H1 (cell line): ENCODE results near the gene C14orf132. TPM values are rescaled to one million over a fixed set of nuclear protein-coding genes. Genes with fewer than 3 reads are reported as not detected.

Experiments
- CTCF ChIA-PET: fragments of 300-600 bp; sonication (Branson Sonifier 250); formaldehyde crosslinking; loops from one replicate; lab custom pipeline; 2021; ENCODE audit not compliant: partially characterized antibody; lab: Charles Lee
- POLR2A ChIA-PET: fragments of 300-600 bp; sonication (Branson Sonifier 250); formaldehyde crosslinking; loops from one replicate; lab custom pipeline; 2021; ENCODE audit warnings: inconsistent platforms; ENCODE audit not compliant: partially characterized antibody; lab: Charles Lee
- DNase-seq, 2 experiments: peaks; one replicate each; pipeline versions ENCODE4 v3.0.0 to v3.0.0-alpha.2; 2010 to 2022; ENCODE audit warnings: low spot score in 2 of 2, low read depth in 1 of 2, mixed read lengths in 1 of 2
- FAIRE-seq: peaks from 2 replicates; lab custom pipeline; 2011; peaks lifted over from hg19 to GRCh38; lab: Jason Lieb, UNC
- H2AFZ ChIP-seq: 2 replicates; pipeline ENCODE4 v1.8.1; 2012; ENCODE audit warnings: low read length, inconsistent platforms
- H2AK5ac ChIP-seq: 2 replicates; pipeline ENCODE4 v1.6.1; 2013; ENCODE audit warnings: low read depth, low read length
- H2BK120ac ChIP-seq: replicated peaks from 2 replicates; pipeline ENCODE3; 2013; ENCODE audit warnings: low read depth, low read length, inconsistent platforms
- H2BK12ac ChIP-seq: 2 replicates; pipeline ENCODE4 v1.6.1; 2013; ENCODE audit warnings: low read depth, low read length
- H2BK15ac ChIP-seq: 2 replicates; pipeline ENCODE4 v1.6.1; 2013; ENCODE audit warnings: low read length
- H2BK20ac ChIP-seq: 2 replicates; pipeline ENCODE4 v1.6.1; 2013; ENCODE audit warnings: low read length
- H2BK5ac ChIP-seq: 2 replicates; pipeline ENCODE4 v1.6.1; 2013; ENCODE audit warnings: low read depth, low read length
- H3K14ac ChIP-seq: 2 replicates; pipeline ENCODE4 v1.6.1; 2013; ENCODE audit warnings: inconsistent platforms; ENCODE audit not compliant: insufficient read length
- H3K18ac ChIP-seq: 2 replicates; pipeline ENCODE4 v1.6.1; 2013; ENCODE audit warnings: low read length; ENCODE audit errors: extremely low read depth
- H3K23ac ChIP-seq: 2 replicates; pipeline ENCODE4 v1.6.1; 2013; ENCODE audit warnings: inconsistent platforms; ENCODE audit not compliant: insufficient read length
- H3K23me2 ChIP-seq: 2 replicates; pipeline ENCODE4 v1.6.1; 2013; ENCODE audit warnings: low read depth, low read length
- H3K27ac ChIP-seq: 2 replicates; pipeline ENCODE4 v1.6.1; 2011; ENCODE audit warnings: low read depth, low read length, inconsistent platforms
- H3K27me3 ChIP-seq, 4 experiments: replicated peaks in 1 of 4; 1 replicate in 1 of 4; 2 replicates in 3 of 4; pipeline versions ENCODE4 v1.6.1 to v1.8.1; 2011 to 2013; ENCODE audit warnings: low read length in 3 of 4, mild to moderate bottlenecking in 3 of 4, inconsistent platforms in 2 of 4, mixed read lengths in 2 of 4, moderate library complexity in 1 of 4; ENCODE audit not compliant: control insufficient read depth in 3 of 4, insufficient read depth in 3 of 4; ENCODE audit errors: extremely low read depth in 1 of 4
- H3K36me3 ChIP-seq, 4 experiments: 2 replicates each; pipeline versions ENCODE4 v1.6.1 to v1.8.1; 2011 to 2013; ENCODE audit warnings: mild to moderate bottlenecking in 4 of 4, low read length in 3 of 4, moderate library complexity in 2 of 4, control low read depth in 1 of 4, inconsistent platforms in 1 of 4; ENCODE audit not compliant: insufficient read depth in 4 of 4, control insufficient read depth in 2 of 4
- H3K4ac ChIP-seq: replicated peaks from 2 replicates; pipeline ENCODE3; 2013; ENCODE audit warnings: low read length, low read depth, mixed read lengths, inconsistent platforms; ENCODE audit not compliant: insufficient read length
- H3K4me1 ChIP-seq, 4 experiments: replicated peaks in 1 of 4; 1 replicate in 1 of 4; 2 replicates in 3 of 4; pipeline versions ENCODE4 v1.6.1 to v1.8.1; 2011 to 2013; ENCODE audit warnings: low read length in 3 of 4, inconsistent platforms in 2 of 4, mixed read lengths in 1 of 4; ENCODE audit not compliant: insufficient read depth in 4 of 4, control insufficient read depth in 3 of 4
- H3K4me2 ChIP-seq, 2 experiments: 2 replicates each; pipeline versions ENCODE4 v1.6.1 to v1.8.1; 2011 to 2013; ENCODE audit warnings: low read depth in 2 of 2, low read length in 2 of 2, control low read depth in 1 of 2, inconsistent platforms in 1 of 2, mild to moderate bottlenecking in 1 of 2; ENCODE audit not compliant: insufficient read depth in 1 of 2
- H3K4me3 ChIP-seq, 4 experiments: fragments of 200-600, 300-600 bp in 1 of 4; sonication (generic), shearing (Covaris generic), sonication (Bioruptor Twin) in 1 of 4; 2 replicates each; pipeline versions ENCODE4 v1.5.1 to v1.8.1; 2011 to 2016; ENCODE audit warnings: low read length in 4 of 4, low read depth in 3 of 4, control low read depth in 2 of 4, inconsistent platforms in 2 of 4, mild to moderate bottlenecking in 2 of 4, mixed read lengths in 1 of 4, moderate library complexity in 1 of 4; ENCODE audit not compliant: insufficient read depth in 2 of 4; ENCODE audit errors: extremely low read depth in 1 of 4
- H3K56ac ChIP-seq: replicated peaks from 2 replicates; pipeline ENCODE3; 2013; ENCODE audit warnings: low read depth, mild to moderate bottlenecking, mixed read lengths, low read length, inconsistent platforms; ENCODE audit not compliant: insufficient read length
- H3K79me1 ChIP-seq: 2 replicates; pipeline ENCODE4 v1.6.1; 2013; ENCODE audit warnings: low read depth, low read length, control low read depth
- H3K79me2 ChIP-seq, 2 experiments: 2 replicates each; pipeline versions ENCODE4 v1.6.1 to v1.8.1; 2012 to 2013; ENCODE audit warnings: low read length in 2 of 2, mild to moderate bottlenecking in 2 of 2, inconsistent platforms in 1 of 2; ENCODE audit not compliant: insufficient read depth in 2 of 2, control insufficient read depth in 1 of 2
- H3K9ac ChIP-seq, 4 experiments: replicated peaks in 1 of 4; 1 replicate in 1 of 4; 2 replicates in 3 of 4; pipeline versions ENCODE4 v1.6.1 to v1.8.1; 2011 to 2013; ENCODE audit warnings: low read depth in 3 of 4, low read length in 3 of 4, control low read depth in 2 of 4, mild to moderate bottlenecking in 2 of 4, moderate library complexity in 2 of 4, inconsistent platforms in 1 of 4; ENCODE audit errors: extremely low read depth in 1 of 4
- H3K9me3 ChIP-seq, 2 experiments: 2 replicates each; pipeline versions ENCODE4 v1.6.1 to v1.8.1; 2012 to 2013; ENCODE audit warnings: mild to moderate bottlenecking in 2 of 2, moderate library complexity in 2 of 2, control low read depth in 1 of 2, inconsistent platforms in 1 of 2, low read depth in 1 of 2, low read length in 1 of 2, mixed read lengths in 1 of 2; ENCODE audit not compliant: insufficient read depth in 2 of 2
- H4K20me1 ChIP-seq, 2 experiments: replicated peaks in 1 of 2; 2 replicates each; pipeline versions ENCODE3 to v1.8.1; 2011 to 2013; ENCODE audit warnings: inconsistent platforms in 2 of 2, low read length in 2 of 2, mild to moderate bottlenecking in 1 of 2; ENCODE audit not compliant: insufficient read depth in 2 of 2, control insufficient read depth in 1 of 2
- H4K5ac ChIP-seq: 2 replicates; pipeline ENCODE4 v1.6.1; 2013; ENCODE audit warnings: low read length, low read depth, mixed read lengths, inconsistent platforms; ENCODE audit not compliant: insufficient read length
- H4K8ac ChIP-seq: 2 replicates; pipeline ENCODE4 v1.8.0; 2013; ENCODE audit warnings: mild to moderate bottlenecking, moderate library complexity, low read length, inconsistent platforms; ENCODE audit not compliant: insufficient read depth; ENCODE audit errors: extremely low read depth
- H4K91ac ChIP-seq: replicated peaks from 2 replicates; pipeline ENCODE3; 2013; ENCODE audit warnings: low read length, mixed read lengths, inconsistent platforms; ENCODE audit not compliant: insufficient read length
- ASH2L ChIP-seq: fragments of 200-600, 300-600 bp; sonication (generic); IDR thresholded peaks from one replicate; pipeline ENCODE4 v1.7.1; 2017; ENCODE audit warnings: low read length
- BCL11A ChIP-seq, 2 experiments: IDR thresholded peaks; one replicate each; pipeline ENCODE4 v1.6.1; 2011; ENCODE audit warnings: low read depth in 2 of 2, low read length in 2 of 2, mild to moderate bottlenecking in 2 of 2
- EP300 ChIP-seq, 2 experiments: IDR thresholded peaks; 1 replicate in 1 of 2; 2 replicates in 1 of 2; pipeline ENCODE4 v1.6.1; 2011 to 2012; ENCODE audit warnings: low read depth in 2 of 2, low read length in 2 of 2, mild to moderate bottlenecking in 2 of 2, borderline replicate concordance in 1 of 2, inconsistent platforms in 1 of 2, moderate library complexity in 1 of 2
- MAFK ChIP-seq: IDR thresholded peaks from 2 replicates; pipeline ENCODE4 v1.6.1; 2012; ENCODE audit warnings: low read depth, mild to moderate bottlenecking, improper control_type of control experiment, low read length
- PHF8 ChIP-seq: fragments of 200-600 bp; sonication (generic); conservative IDR thresholded peaks from 2 replicates; pipeline ENCODE4 v1.7.1; 2012; ENCODE audit warnings: low read depth, mild to moderate bottlenecking, inconsistent platforms, low read length, moderate library complexity
- POLR2AphosphoS5 ChIP-seq: IDR thresholded peaks from 2 replicates; pipeline ENCODE4 v1.6.1; 2011; ENCODE audit warnings: low read depth, low read length
- SIRT6 ChIP-seq: IDR thresholded peaks from one replicate; pipeline ENCODE4 v1.7.1; 2012; ENCODE audit warnings: low read length, inconsistent platforms
- SP1 ChIP-seq: IDR thresholded peaks from 2 replicates; pipeline ENCODE4 v1.6.1; 2011; ENCODE audit warnings: low read depth, low read length
- ZNF274 ChIP-seq: IDR thresholded peaks from 2 replicates; pipeline ENCODE4 v1.7.0; 2012; ENCODE audit warnings: low read length, borderline replicate concordance; ENCODE audit errors: extremely low read depth
- WGBS, 2 experiments: shearing (Covaris generic) in 1 of 2; methylation state at CpG; one replicate each; pipeline versions ENCODE4 v1.1.6 to v1.1.7; 2013 to 2015; ENCODE audit warnings: low lambda C conversion rate in 2 of 2, mixed read lengths in 2 of 2, inconsistent platforms in 1 of 2, low coverage in 1 of 2, missing lambda C conversion rate in 1 of 2; ENCODE audit not compliant: insufficient replicate concordance in 2 of 2, insufficient coverage in 1 of 2, insufficient read length in 1 of 2; ENCODE audit errors: extremely low coverage in 1 of 2, missing lambda C conversion rate in 1 of 2; 5-methylcytosine and 5-hydroxymethylcytosine counted together
- polyA plus RNA-seq, 7 experiments: library from polyadenylated mRNA; depleted of rRNA in 3 of 7; stranded (reverse) in 5 of 7; unstranded in 2 of 7; fragments of >200 nt in 5 of 7; fragments of 200-250 nt in 2 of 7; gene quantifications; 1 replicate in 5 of 7; 2 replicates in 1 of 7; 4 replicates in 1 of 7; pipeline versions ENCODE4 v1.2.1 to v1.2.3, GENCODE V29; 2011 to 2013; ENCODE audit warnings: missing spikeins in 2 of 7, mixed read lengths in 2 of 7
- total RNA-seq: library from RNA; stranded (reverse); fragmentation: NEBNext Ultra II Directional; extraction: Animal tissue kit (Norgen Biotek cat#: 25700); gene quantifications from 2 replicates; pipeline ENCODE4 v1.2.1, GENCODE V29; 2021
- TF ChIP-seq, protein P1 (sequence below): IDR thresholded peaks from 2 replicates; pipeline ENCODE4 v1.6.1; 2011; ENCODE audit warnings: low read depth, mild to moderate bottlenecking, low read length; ENCODE audit not compliant: insufficient read depth
- TF ChIP-seq, protein P2 (sequence below): IDR thresholded peaks from 2 replicates; pipeline ENCODE4 v1.6.1; 2011; ENCODE audit warnings: low read length, improper control_type of control experiment

The C14orf132 gene
- total and polyA plus RNA-seq, 2 of the 8 experiments (the other 6 are each of a cell fraction or from before 2014, with no cell fraction given) = 11.7 to 32.5 TPM

DNA sequence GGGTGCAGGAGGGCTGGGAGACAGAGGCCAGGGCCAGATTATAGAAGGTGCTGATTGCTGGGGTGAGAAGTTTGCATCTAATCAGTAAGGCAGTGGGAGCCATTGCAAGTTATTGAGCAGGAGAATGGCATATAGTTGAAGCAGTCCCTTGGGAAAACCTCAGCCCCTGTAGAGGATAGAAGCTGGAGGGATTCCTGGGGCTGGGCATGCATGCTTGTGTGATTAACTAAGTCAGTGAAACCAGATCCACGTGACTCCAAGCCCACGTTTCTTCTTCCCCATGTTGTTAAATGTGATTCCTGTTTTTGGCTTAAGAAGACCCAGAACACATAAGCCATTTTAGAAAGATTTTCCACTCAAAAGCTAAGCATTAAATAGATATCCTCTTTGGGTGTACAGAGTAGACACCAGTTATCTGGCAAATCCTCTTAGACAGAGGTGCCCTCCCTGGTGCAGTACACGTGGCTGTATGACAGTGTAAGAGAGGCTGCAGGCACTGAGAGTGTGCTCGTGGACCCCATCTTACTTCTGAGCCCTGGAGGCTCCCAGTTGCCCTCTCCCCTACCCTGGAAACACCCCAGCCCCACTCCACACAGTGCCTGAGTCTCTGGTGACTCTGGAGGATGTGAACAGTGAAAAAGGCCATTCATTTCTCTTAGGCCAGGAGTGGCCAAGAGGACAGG lies 3.2 kb downstream of the C14orf132 start:
- H4K5ac ChIP-seq = no peak overlapping the region
- no peaks in the 10 kb centered on the region for H3K79me1 ChIP-seq
- WGBS, 2 experiments = 76% methylated on average over 4 of the region's 4 CpGs; no CpG with 5 or more reads in 1 of the 2 experiments
- H2AFZ ChIP-seq = no peak overlapping the region
- peaks cover 2 to 42% of the 10 kb centered on the region in 2 experiments; a peak in 2 of 4 replicates for H3K79me2 ChIP-seq
- H3K9me3 ChIP-seq = peaks cover 0 to 3% of the 10 kb centered on the region in 2 experiments; a peak in 1 of 4 replicates
- TF ChIP-seq MAFK (no peak), BCL11A (IDR thresholded peaks at IDR 0.05; ENCODE audit: low read depth in 2 of 2, low read length in 2 of 2) (no peak), EP300 (IDR thresholded peaks at IDR 0.05; ENCODE audit: borderline replicate concordance in 1 of 2, low read depth in 2 of 2, low read length in 2 of 2) (no peak), PHF8 (no peak), ASH2L (no peak), POLR2AphosphoS5 (no peak), SP1 (no peak), SIRT6 (no peak), ZNF274 (no peak)
- TF ChIP-seq, protein P1, sequence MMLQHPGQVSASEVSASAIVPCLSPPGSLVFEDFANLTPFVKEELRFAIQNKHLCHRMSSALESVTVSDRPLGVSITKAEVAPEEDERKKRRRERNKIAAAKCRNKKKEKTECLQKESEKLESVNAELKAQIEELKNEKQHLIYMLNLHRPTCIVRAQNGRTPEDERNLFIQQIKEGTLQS = no peak
- TF ChIP-seq, protein P2, sequence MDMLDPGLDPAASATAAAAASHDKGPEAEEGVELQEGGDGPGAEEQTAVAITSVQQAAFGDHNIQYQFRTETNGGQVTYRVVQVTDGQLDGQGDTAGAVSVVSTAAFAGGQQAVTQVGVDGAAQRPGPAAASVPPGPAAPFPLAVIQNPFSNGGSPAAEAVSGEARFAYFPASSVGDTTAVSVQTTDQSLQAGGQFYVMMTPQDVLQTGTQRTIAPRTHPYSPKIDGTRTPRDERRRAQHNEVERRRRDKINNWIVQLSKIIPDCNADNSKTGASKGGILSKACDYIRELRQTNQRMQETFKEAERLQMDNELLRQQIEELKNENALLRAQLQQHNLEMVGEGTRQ = no peak
- no peak overlapping the region for H2AK5ac ChIP-seq
- no peak overlapping the region for H4K8ac ChIP-seq
- H2BK12ac ChIP-seq = no peak overlapping the region
- FAIRE-seq = no peak
- peaks cover 0 to 15% (median 12%) of the 10 kb centered on the region in 4 experiments; a peak in 6 of 7 replicates for H3K27me3 ChIP-seq
- H2BK15ac ChIP-seq = no peak overlapping the region
- no peak overlapping the region for H3K23ac ChIP-seq
- no peak overlapping the region for H3K27ac ChIP-seq
- no peak overlapping the region for H3K9ac ChIP-seq
- peaks cover 0 to 4% (median 0%) of the 10 kb centered on the region in 4 experiments; a peak in 1 of 8 replicates for H3K36me3 ChIP-seq
- H3K4me2 ChIP-seq = no peak overlapping the region
- no peak overlapping the region for H2BK120ac ChIP-seq
- ChIA-PET CTCF (interaction anchor here (1.0 to 5.6 kb wide), 6 partner anchors 9 to 58 kb away, joined by 3 to 27 read pairs (median 4); no protein-coding TSS in a partner anchor), POLR2A (interaction anchor here (0.9 to 1.2 kb wide), 2 partner anchors 10 to 25 kb away, joined by 3 read pairs; no protein-coding TSS in a partner anchor)
- no peak overlapping the region for H3K4ac ChIP-seq
- peaks cover 4% of the 10 kb centered on the region for H3K23me2 ChIP-seq
- no peak overlapping the region for H2BK5ac ChIP-seq
- H3K4me1 ChIP-seq = peaks cover 7 to 15% (median 8%) of the 10 kb centered on the region in 4 experiments; a peak in 6 of 7 replicates
- H4K20me1 ChIP-seq = peaks cover 3 to 14% of the 10 kb centered on the region in 2 experiments
- H3K18ac ChIP-seq = no peak overlapping the region
- H2BK20ac ChIP-seq = no peak overlapping the region
- H3K56ac ChIP-seq = no peak overlapping the region
- no peak overlapping the region for H4K91ac ChIP-seq
- no peak overlapping the region for H3K4me3 ChIP-seq
- H3K14ac ChIP-seq = no peak overlapping the region
- DNase-seq = no peak
